IPS-18c (cell line): ENCODE measurements around the gene ARHGAP15.

ENCODE experiments used
- H3K4me3 ChIP-seq: 2 replicates; pipeline ENCODE4 v1.7.0; 2013; ENCODE audit warnings: low read depth, mild to moderate bottlenecking, low read length, moderate library complexity; ENCODE audit not compliant: insufficient read depth
- H3K9me3 ChIP-seq: one replicate; pipeline ENCODE4 v1.6.1; 2013; ENCODE audit warnings: mild to moderate bottlenecking, low read length, moderate library complexity; ENCODE audit not compliant: control insufficient read depth, insufficient read depth

Gene ARHGAP15

GRCh38 chr2:143139835-143140393, 10.7 kb downstream of the ARHGAP15 start:
- H3K4me3 ChIP-seq, result no peak overlapping the region
- H3K9me3 ChIP-seq, result no peaks in the 10 kb centered on the region

DNA sequence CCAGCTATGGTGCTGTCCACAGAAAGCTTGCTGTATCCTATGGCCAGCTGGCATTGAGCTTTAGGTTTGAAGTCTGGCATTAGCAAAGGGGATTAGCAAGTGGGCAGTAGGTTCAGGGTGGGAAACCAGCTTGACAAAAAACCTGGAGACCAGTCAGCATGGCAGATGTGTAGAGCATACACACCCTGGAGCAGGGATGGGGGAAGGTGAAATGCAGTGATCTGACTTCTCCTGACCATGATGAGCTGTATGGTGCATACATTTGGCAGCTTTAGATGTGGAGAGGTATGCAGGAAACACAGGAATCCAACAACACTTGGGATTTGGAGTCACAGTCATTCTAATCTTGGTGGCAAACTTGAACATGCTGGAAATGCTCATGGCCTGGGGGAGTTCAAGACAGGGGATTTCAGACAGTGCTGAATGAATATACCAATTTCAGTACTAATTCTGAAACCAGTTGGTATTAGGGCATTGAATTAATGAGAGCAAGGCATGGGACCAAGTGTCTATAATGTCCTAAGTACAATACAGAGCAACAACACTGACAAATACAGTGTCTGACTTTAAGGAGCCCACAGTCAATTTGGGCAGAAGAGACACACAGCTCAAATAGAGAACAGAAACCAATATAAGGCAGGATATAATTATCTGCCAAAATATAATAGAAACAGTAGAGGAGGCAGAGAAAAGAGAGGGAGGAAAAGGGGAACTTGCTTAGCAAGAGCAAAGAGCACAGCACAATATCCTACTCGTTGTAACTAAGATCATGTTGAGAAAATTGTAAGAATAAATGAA, 11.8 kb downstream of the ARHGAP15 start:
- Histone ChIP-seq H3K9me3 (no peaks in the 10 kb centered on the region), H3K4me3 (no peak overlapping the region)

DNA sequence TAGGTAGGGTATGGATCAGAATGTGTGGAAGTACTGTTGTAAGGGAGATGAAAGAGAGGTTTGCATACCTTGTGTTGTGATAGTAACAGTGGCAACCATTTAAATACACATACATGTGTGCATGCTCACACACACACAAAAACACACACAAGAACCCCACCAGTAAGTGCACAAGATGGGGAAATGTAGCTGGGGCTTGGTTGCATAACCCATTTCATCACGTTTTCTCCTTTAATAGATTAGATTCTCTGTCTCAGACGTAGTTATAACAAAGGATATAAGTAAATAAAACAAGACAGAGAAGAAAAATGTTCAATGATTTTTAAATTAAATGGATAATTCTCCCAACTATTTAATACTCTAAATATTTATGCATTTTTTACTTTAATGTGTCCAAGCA, 13.4 kb downstream of the ARHGAP15 start:
- H3K9me3 ChIP-seq, result no peaks in the 10 kb centered on the region
- H3K4me3 ChIP-seq, result no peak overlapping the region

DNA sequence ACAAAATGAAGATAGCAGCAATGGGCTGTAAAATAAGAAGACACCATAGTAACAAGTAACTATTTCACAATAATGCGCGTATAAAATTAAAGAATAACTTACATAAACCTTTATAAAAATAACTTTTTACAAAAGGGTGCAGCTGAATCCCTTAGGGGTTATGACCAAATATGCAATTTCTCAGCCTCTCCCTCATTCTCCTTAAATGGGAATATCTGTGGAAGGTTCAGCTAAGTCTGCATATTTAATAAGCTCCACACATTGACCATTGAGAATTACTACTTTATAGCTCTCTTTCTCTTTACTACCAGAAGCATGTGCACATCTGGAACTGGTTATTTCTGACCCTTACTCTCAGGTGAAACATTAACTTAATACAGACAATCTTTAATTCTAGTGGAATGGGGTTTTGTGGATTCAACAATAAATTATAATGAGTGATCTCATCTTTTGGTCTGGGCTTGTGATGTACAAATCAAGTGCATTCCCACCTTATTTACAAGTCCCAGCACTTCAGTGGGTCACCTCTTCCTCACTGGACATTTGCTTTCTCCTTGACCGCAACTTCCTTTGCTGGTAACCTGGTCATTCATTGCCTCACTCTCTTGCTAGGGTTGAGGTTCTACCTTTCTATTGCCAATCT, 15.7 kb downstream of the ARHGAP15 start:
- no peaks in the 10 kb centered on the region for H3K9me3 ChIP-seq
- H3K4me3 ChIP-seq, result no peak overlapping the region

- H3K9me3 ChIP-seq, result no peaks in the 10 kb centered on the region
- no peak overlapping the region for H3K4me3 ChIP-seq
Measured at GRCh38 chr2:143146366-143146765, 17.1 kb downstream of the ARHGAP15 start.

- no peaks in the 10 kb centered on the region for H3K9me3 ChIP-seq
- no peak overlapping the region for H3K4me3 ChIP-seq
Measured at GRCh38 chr2:143146815-143147530, 17.8 kb downstream of the ARHGAP15 start.

DNA sequence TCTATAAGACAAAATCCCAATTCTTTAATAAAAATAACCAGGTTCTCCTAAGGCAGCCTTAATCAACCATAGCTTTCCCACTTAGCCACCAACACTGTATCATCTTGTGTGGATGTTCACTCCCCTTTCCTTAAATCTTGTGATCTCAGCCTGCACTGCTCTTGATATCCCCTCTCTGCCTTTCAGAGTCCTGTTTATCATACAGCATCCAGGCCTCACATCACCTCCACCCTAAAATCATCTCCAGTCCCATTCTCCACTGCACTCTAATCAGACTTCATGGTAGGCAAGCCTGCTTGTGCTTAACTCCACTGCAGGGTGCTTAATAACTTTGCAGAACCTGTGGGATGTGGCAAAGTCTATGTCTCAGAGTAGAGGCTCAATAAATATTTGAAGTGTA, 18.8 kb downstream of the ARHGAP15 start:
- Histone ChIP-seq H3K4me3 (no peak overlapping the region), H3K9me3 (no peaks in the 10 kb centered on the region)

GRCh38 chr2:143148757-143149156, 19.5 kb downstream of the ARHGAP15 start:
- Histone ChIP-seq H3K9me3 (no peaks in the 10 kb centered on the region), H3K4me3 (no peak overlapping the region)

DNA sequence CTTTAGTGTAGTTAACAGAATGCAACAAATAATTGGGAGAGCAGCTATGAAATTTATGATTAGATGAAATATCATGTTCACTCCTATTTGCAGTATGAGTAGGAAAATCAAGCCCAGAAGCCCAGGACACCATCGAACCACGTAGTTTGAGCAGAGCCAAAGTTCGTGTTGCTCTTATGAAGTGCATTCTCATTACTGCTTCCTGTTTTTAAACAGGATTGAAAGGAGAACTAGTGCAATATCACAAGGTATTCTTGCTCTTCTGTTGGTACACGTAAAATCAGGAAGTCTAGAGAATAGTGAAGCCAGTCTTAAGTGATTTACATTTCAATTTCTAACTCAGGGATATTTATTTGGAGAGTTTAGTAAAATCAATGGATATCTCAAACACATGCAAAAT, 21.1 kb downstream of the ARHGAP15 start:
- no peak overlapping the region for H3K4me3 ChIP-seq
- H3K9me3 ChIP-seq, result no peaks in the 10 kb centered on the region

GRCh38 chr2:143151111-143151752, 22.0 kb downstream of the ARHGAP15 start:
- H3K4me3 ChIP-seq, result no peak overlapping the region
- no peaks in the 10 kb centered on the region for H3K9me3 ChIP-seq

- no peak overlapping the region for H3K4me3 ChIP-seq
- no peaks in the 10 kb centered on the region for H3K9me3 ChIP-seq
Measured at GRCh38 chr2:143152219-143152618, 23.0 kb downstream of the ARHGAP15 start.

DNA sequence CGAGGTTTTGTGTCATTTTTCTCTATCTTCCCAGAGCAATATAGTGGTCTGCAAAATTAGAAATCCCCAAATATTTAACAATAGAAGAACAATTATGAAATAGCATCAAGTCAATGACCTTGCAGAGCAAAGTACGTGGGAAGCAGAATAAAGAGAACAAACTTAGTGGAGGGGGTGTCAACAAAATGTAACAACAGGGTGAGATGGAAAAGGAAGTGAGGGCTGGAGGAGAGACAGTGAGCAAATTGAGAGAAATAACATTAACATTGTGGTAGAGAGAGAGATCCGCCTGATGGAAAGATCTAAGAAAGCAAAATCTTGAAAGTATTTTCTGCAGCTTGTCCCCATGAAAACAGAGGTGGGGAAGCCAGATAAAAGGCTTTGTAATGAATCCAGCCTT, 23.4 kb downstream of the ARHGAP15 start:
- H3K4me3 ChIP-seq, result no peak overlapping the region

GRCh38 chr2:143155661-143156060, 26.4 kb downstream of the ARHGAP15 start:
- no peak overlapping the region for H3K4me3 ChIP-seq
- H3K9me3 ChIP-seq, result no peaks in the 10 kb centered on the region

More for the DNA sequence above, 23.4 kb downstream of the ARHGAP15 start:
- H3K9me3 ChIP-seq, result no peaks in the 10 kb centered on the region

DNA sequence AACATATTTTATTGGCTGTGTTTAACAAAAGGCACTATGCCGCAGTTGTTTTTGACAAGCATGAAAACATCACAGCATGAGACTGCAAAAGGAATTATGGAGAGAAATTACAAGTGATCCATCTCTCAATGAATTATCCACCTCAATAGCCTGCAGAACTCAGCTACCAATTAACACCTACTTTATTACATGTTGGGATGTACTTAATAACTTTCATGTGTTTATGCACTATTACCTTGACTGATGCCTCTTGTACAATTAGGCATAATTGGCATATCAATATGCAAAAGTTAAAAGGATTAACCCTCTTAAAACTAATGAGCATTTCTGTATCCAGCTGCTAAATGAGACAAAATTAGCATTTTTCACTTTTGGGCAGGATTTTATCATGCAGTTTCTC, 27.8 kb downstream of the ARHGAP15 start:
- Histone ChIP-seq H3K4me3 (no peak overlapping the region), H3K9me3 (no peaks in the 10 kb centered on the region)

DNA sequence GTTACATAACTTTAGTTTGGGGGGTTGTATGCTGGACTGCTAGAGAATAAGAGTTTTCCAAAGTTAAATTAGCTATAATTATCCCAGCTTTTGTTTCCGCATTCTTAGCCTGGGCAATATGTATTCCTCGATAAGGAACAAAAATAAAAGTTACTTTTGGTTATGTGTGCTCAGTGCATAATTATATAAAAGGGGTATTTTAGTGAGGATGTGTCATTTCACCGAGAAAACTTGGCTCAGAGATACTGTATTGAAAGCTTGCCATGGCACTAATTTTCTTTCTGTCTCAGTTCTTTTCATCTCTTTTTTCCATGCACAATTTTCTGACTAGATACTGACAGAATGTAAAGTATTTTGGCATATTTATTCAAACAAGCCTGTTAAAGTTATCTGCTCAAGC, 28.2 kb downstream of the ARHGAP15 start:
- Histone ChIP-seq H3K4me3 (no peak overlapping the region), H3K9me3 (no peaks in the 10 kb centered on the region)

DNA sequence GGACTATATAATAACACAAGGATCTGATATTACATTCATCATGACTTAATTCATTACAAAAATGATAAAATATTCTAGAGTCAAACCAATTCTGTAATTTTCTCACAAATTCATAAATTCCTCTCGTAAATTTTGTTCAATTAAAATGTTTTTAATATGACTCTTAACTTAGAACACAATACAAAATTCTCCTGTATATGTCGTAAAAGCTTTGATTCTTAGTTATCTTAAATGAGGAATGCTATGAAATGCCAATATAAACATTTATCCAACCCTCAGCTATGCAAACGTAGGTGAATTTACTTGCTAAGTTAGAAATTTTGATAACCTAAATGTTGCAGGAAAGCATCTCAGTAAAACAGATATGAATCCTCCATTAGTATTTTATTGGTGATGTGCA, 28.9 kb downstream of the ARHGAP15 start:
- no peaks in the 10 kb centered on the region for H3K9me3 ChIP-seq
- no peak overlapping the region for H3K4me3 ChIP-seq
